ENCODE measurements around the gene DDR1.
"Not testable (repeated sequence)": the region's sequence is repeated elsewhere in the genome, so short reads cannot be mapped to it uniquely, and the experiment has no call there.

The DDR1 gene

DNA sequence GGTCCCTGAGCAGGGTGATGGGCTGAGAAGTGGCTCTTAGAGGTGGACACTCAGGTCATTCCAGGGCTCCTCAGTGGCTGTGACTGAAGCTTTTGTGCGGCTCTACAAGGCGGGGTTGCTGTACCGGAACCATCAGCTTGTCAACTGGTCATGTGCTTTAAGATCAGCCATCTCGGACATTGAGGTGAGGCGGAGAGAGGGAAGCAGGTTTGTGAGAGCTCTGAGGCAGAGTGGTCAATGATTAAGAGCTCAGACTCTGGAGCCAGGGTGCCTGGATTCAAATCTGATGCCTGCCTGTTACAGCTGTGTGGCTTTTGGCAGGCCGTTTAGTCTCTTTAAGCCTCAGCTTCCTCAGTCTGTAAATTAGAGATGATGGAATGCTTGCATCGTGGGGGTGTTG, 32.7 kb downstream of the DDR1 start:
- ChIA-PET CTCF (interaction anchor here (0.6 to 24.2 kb wide), 10 partner anchors 8 to 212 kb away, joined by 3 to 1346 read pairs (median 40); partner anchors contain the start of genes GTF2H4, MUCL3 and SFTA2), POLR2A (no interaction called here)
- no peak overlapping the region for H3K4me3 ChIP-seq (ENCODE audit: low read depth, low read length)
- DNase-seq (ENCODE audit: low read depth, low spot score), result no peak
- TF ChIP-seq, protein P1, sequence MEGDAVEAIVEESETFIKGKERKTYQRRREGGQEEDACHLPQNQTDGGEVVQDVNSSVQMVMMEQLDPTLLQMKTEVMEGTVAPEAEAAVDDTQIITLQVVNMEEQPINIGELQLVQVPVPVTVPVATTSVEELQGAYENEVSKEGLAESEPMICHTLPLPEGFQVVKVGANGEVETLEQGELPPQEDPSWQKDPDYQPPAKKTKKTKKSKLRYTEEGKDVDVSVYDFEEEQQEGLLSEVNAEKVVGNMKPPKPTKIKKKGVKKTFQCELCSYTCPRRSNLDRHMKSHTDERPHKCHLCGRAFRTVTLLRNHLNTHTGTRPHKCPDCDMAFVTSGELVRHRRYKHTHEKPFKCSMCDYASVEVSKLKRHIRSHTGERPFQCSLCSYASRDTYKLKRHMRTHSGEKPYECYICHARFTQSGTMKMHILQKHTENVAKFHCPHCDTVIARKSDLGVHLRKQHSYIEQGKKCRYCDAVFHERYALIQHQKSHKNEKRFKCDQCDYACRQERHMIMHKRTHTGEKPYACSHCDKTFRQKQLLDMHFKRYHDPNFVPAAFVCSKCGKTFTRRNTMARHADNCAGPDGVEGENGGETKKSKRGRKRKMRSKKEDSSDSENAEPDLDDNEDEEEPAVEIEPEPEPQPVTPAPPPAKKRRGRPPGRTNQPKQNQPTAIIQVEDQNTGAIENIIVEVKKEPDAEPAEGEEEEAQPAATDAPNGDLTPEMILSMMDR (IDR thresholded peaks at IDR 0.05; ENCODE audit: insufficient read depth, low read length, missing control alignments), result no peak

GRCh38 chr6:30917487-30917886, 33.2 kb downstream of the DDR1 start:
- no peak for DNase-seq (ENCODE audit: low read depth, low spot score)
- TF ChIP-seq, protein P1 (IDR thresholded peaks at IDR 0.05; ENCODE audit: insufficient read depth, low read length, missing control alignments), result no peak
- ChIA-PET CTCF (interaction anchor here (0.6 to 24.2 kb wide), 10 partner anchors 8 to 211 kb away, joined by 3 to 1346 read pairs (median 40); partner anchors contain the start of genes GTF2H4, MUCL3 and SFTA2), POLR2A (no interaction called here)
- H3K4me3 ChIP-seq (ENCODE audit: low read depth, low read length), result no peak overlapping the region

DNA sequence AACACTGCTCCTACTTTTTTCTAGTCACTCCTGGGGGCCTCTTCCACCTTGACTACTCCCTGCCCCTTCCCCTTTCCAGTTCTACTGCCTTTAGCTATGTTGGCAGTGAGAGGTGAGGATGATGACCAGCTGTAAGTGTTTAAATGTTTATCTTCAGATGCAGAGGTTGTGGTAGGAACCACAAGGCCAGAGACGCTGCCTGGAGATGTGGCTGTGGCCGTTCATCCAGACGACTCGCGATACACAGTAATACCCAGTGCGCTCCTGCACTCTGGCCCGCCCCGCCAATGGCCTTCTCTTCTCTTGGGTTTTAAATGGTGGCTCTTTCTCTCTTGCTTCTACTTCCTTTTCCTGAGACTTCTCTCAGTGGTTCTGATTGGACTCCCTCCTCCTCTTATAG, 34.4 kb downstream of the DDR1 start:
- CTCF ChIA-PET, result interaction anchor here (0.7 to 24.2 kb wide), 5 partner anchors 12 to 157 kb away, joined by 3 to 1346 read pairs (median 3); partner anchors contain the start of gene MUCL3
- no peak overlapping the region for H3K4me3 ChIP-seq (ENCODE audit: low read depth, low read length)
- POLR2A ChIA-PET, result no interaction called here
- TF ChIP-seq, protein P1 (IDR thresholded peaks at IDR 0.05; ENCODE audit: insufficient read depth, low read length, missing control alignments), result no peak
- DNase-seq (ENCODE audit: low read depth, low spot score), result no peak

DNA sequence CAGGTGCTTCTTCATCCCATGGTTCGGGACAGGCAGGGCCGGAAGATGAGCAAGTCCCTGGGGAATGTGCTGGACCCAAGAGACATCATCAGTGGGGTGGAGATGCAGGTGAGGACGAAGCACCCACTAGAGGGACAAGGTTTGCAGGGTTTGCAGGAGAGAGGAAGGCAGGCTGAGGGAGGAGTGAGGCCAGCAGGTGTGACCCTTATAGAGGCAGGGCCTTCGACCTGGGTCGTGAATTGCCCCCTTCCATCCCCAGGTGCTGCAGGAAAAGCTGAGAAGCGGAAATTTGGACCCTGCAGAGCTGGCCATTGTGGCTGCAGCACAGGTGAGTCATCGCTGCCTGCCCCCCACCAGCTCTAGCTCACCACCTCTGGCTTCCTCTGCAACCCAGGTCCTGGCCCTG, 38.1 kb downstream of the DDR1 start:
- H3K4me3 ChIP-seq (ENCODE audit: low read depth, low read length), result no peak overlapping the region
- TF ChIP-seq, protein P1 (IDR thresholded peaks at IDR 0.05; ENCODE audit: insufficient read depth, low read length, missing control alignments), result no peak
- DNase-seq (ENCODE audit: low read depth, low spot score), result no peak
- ChIA-PET CTCF (interaction anchor here (0.6 to 5.6 kb wide), 5 partner anchors 9 to 147 kb away, joined by 3 to 41 read pairs (median 5); partner anchors contain the start of gene SFTA2), POLR2A (interaction anchor here (0.7 kb wide), 1 partner anchor 38 kb away, joined by 3 read pairs; no protein-coding TSS in a partner anchor)

DNA sequence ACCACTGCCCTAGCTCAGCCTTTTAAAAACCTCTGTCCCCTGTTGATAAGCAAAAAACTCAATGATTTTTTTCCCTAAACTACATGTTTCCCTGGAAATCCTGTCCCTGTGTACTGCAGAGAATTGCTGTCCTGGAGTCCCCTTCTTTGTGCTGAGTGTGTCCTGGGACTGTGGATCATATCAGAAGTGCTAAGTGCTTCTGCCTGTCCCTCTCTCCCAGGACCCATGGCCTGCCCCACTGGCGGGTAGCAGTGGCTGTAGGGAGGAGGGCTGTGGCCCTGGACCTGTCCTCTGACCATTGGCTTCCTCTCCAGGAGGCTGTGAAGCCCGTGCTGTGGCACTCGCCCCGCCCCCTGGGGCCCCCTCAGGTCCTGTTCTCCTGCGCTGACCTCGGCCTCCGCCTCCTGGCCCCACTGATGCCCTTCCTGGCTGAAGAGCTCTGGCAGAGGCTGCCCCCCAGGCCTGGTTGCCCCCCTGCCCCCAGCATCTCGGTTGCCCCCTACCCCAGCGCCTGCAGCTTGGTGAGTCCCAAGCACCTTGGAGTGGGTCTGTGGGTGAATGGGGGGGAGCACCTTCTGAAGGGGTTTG, 39.8 kb downstream of the DDR1 start:
- POLR2A ChIA-PET; DNase-seq (ENCODE audit: low read depth, low spot score); H3K4me3 ChIP-seq (ENCODE audit: low read depth, low read length): not testable (repeated sequence)
- CTCF ChIA-PET, result interaction anchor here (2.3 to 5.6 kb wide), 5 partner anchors 10 to 163 kb away, joined by 7 to 48 read pairs (median 25); partner anchors contain the start of gene VARS2

DNA sequence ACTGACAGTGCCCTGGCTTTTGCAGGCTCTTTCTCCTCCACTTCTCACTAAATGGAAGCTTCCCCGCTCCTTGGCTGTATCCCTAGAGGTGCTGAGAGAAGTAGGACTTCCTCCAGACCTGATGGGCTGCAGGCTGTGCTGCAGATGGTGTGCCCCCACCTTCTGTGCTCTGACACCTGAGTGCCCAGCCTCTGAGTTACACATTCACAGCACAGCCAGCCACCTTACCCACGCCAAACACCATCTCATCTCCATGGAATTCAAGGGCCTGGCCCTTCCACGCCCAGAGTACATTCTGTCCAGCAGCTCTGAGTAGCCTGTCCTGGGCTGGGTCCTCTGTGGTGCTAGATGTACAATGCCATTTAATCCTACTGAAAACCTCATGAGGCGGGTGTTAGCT, 42.3 kb downstream of the DDR1 start:
- TF ChIP-seq, protein P1 (IDR thresholded peaks at IDR 0.05; ENCODE audit: insufficient read depth, low read length, missing control alignments), result no peak
- CTCF ChIA-PET, result interaction anchor here (0.8 to 5.6 kb wide), 8 partner anchors 9 to 160 kb away, joined by 3 to 48 read pairs (median 10); partner anchors contain the start of gene VARS2
- H3K4me3 ChIP-seq (ENCODE audit: low read depth, low read length), result no peak overlapping the region
- no peak for DNase-seq (ENCODE audit: low read depth, low spot score)
- POLR2A ChIA-PET, result no interaction called here

- H3K4me3 ChIP-seq (ENCODE audit: low read depth, low read length); DNase-seq (ENCODE audit: low read depth, low spot score); POLR2A ChIA-PET: not testable (repeated sequence)
- CTCF ChIA-PET, result interaction anchor here (0.8 to 5.6 kb wide), 8 partner anchors 9 to 160 kb away, joined by 3 to 48 read pairs (median 10); partner anchors contain the start of gene VARS2
Observed at GRCh38 chr6:30927080-30927479, 42.8 kb downstream of the DDR1 start.

Measured in AG04449 (cell line).